Activated CD4-positive, alpha-beta T cell treated with anti-CD3 and anti-CD28 coated beads, Interleukin-2, amount 10 ng/mL, durations not matched to agents 24 days and 14 days (primary cell): ENCODE results near the gene SERPINB5. TPM values are rescaled to one million over a fixed set of nuclear protein-coding genes. Genes with fewer than 3 reads are reported as not detected.

Experiments used
- DNase-seq: peaks from one replicate; pipeline ENCODE4 v3.0.0; 2022
- H3K27ac Mint-ChIP-seq: one replicate; pipeline ENCODE4 v1.8.0; 2022; ENCODE audit warnings: mild to moderate bottlenecking, mixed read lengths
- H3K27me3 Mint-ChIP-seq: one replicate; pipeline ENCODE4 v1.8.0; 2022; ENCODE audit warnings: mixed read lengths
- H3K36me3 Mint-ChIP-seq: one replicate; pipeline ENCODE4 v1.8.0; 2022; ENCODE audit warnings: low read depth, mild to moderate bottlenecking, mixed read lengths
- H3K4me1 Mint-ChIP-seq: one replicate; pipeline ENCODE4 v1.8.0; 2021; ENCODE audit warnings: mixed read lengths
- H3K4me3 Mint-ChIP-seq: one replicate; pipeline ENCODE4 v1.8.0; 2022; ENCODE audit warnings: mild to moderate bottlenecking, moderate library complexity, mixed read lengths
- H3K9me3 Mint-ChIP-seq: one replicate; pipeline ENCODE4 v1.8.0; 2021; ENCODE audit warnings: mixed read lengths
- intact Hi-C: fragments of 100-400 bp; cut with micrococcal nuclease; formaldehyde crosslinking; loops from one replicate; pipeline ENCODE4 v1.15.1; 2023
- total RNA-seq: library from RNA; stranded (reverse); gene quantifications from 2 replicates; pipeline ENCODE4 v1.2.3, GENCODE V29; 2022

Gene SERPINB5
- not detected in 2 replicates for total RNA-seq

DNA sequence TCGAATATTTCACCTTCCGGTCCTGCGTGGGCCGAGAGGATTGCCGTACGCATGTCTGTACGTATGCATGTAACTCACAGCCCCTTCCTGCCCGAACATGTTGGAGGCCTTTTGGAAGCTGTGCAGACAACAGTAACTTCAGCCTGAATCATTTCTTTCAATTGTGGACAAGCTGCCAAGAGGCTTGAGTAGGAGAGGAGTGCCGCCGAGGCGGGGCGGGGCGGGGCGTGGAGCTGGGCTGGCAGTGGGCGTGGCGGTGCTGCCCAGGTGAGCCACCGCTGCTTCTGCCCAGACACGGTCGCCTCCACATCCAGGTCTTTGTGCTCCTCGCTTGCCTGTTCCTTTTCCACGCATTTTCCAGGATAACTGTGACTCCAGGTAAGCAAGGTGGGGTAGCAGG is at the start of gene SERPINB5:
Gene SERPINB5 (plus strand): TSS at position 291 of the 400 bp plus-strand sequence. CDS start 7,471 bp downstream, outside the sequence.
- Mint-ChIP-seq H3K4me3 (no peak within 1 kb of the TSS), H3K27ac (no peak within 1 kb of the TSS), H3K36me3 (no peaks in the 10 kb centered on the region), H3K4me1 (no peaks in the 10 kb centered on the region), H3K9me3 (no peaks in the 10 kb centered on the region), H3K27me3 (peaks cover 26% of the 10 kb centered on the region)
- DNase-seq: no peak
- intact Hi-C loops: no loop called here

GRCh38 chr18:63427558-63427957 is 49.2 kb upstream of the SERPINB5 start:
- peaks cover 2% of the 10 kb centered on the region for H3K36me3 Mint-ChIP-seq
- peaks cover 25% of the 10 kb centered on the region for H3K27me3 Mint-ChIP-seq
- H3K27ac Mint-ChIP-seq: no peak overlapping the region
- peaks cover 13% of the 10 kb centered on the region for H3K4me1 Mint-ChIP-seq
- H3K9me3 Mint-ChIP-seq: no peaks in the 10 kb centered on the region
- no peak overlapping the region for H3K4me3 Mint-ChIP-seq
- no peak for DNase-seq
- intact Hi-C loops: no loop called here

DNA sequence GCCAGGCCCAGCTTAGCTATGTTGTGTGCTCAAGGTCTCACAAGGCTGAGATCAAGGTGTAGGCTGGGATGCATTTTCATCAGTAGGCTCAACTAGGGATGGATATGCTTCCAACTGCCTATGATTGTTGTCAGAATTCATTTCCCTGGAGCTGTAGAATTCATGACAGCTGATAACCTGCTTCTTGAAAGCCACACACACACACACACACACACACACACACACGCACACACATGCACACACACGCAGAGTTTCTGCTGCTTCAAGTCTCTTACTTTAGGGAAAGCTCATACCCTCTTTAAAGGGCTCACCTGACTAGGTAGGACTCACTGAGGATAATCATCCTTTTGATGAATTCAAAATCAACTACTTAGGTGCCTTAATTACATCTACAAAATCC is 46.2 kb upstream of the SERPINB5 start:
- Mint-ChIP-seq H3K9me3 (no peaks in the 10 kb centered on the region), H3K27ac (no peak overlapping the region), H3K4me3 (no peak overlapping the region), H3K27me3 (peaks cover 47% of the 10 kb centered on the region), H3K36me3 (no peaks in the 10 kb centered on the region), H3K4me1 (peaks cover 2% of the 10 kb centered on the region)
- intact Hi-C loops: no loop called here
- DNase-seq: no peak

DNA sequence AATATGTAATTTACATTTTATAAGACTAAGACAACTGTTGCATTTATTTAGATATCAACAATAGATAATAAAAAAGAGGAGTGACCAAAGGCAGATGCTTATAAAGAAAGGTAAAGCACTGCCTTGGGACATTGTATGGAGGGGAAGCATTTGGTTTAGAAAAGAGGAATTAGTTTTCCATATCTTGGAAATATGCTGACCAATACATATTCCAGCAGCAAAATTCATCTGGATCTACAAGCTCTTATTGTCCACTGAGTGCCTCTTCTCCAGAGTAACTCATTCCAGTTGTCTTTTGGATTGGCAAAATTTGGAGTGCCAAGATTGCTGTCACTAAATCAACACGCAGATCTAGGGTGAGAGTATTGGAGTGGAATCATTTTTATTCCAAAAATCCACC is 45.6 kb upstream of the SERPINB5 start:
- H3K4me1 Mint-ChIP-seq: peaks cover 2% of the 10 kb centered on the region
- H3K27me3 Mint-ChIP-seq: peaks cover 49% of the 10 kb centered on the region
- intact Hi-C loops: no loop called here
- no peak overlapping the region for H3K4me3 Mint-ChIP-seq
- no peaks in the 10 kb centered on the region for H3K36me3 Mint-ChIP-seq
- H3K27ac Mint-ChIP-seq: no peak overlapping the region
- no peaks in the 10 kb centered on the region for H3K9me3 Mint-ChIP-seq
- DNase-seq: no peak

- Mint-ChIP-seq H3K4me1 (no peaks in the 10 kb centered on the region), H3K27ac (no peak overlapping the region), H3K4me3 (no peak overlapping the region), H3K36me3 (no peaks in the 10 kb centered on the region), H3K27me3 (peaks cover 53% of the 10 kb centered on the region), H3K9me3 (no peaks in the 10 kb centered on the region)
- no peak for DNase-seq
- intact Hi-C loops: no loop called here
Observed at GRCh38 chr18:63433334-63433866, 43.4 kb upstream of the SERPINB5 start.

GRCh38 chr18:63438181-63438580 is 38.6 kb upstream of the SERPINB5 start:
- H3K4me3 Mint-ChIP-seq: no peak overlapping the region
- no peak overlapping the region for H3K27ac Mint-ChIP-seq
- no peaks in the 10 kb centered on the region for H3K9me3 Mint-ChIP-seq
- H3K27me3 Mint-ChIP-seq: peaks cover 39% of the 10 kb centered on the region
- intact Hi-C loops: loop anchor here (2.0 kb wide), 3 partner anchors 71 to 723 kb away; partner anchors contain the start of genes KDSR and PHLPP1
- no peak for DNase-seq
- no peaks in the 10 kb centered on the region for H3K36me3 Mint-ChIP-seq
- no peaks in the 10 kb centered on the region for H3K4me1 Mint-ChIP-seq

DNA sequence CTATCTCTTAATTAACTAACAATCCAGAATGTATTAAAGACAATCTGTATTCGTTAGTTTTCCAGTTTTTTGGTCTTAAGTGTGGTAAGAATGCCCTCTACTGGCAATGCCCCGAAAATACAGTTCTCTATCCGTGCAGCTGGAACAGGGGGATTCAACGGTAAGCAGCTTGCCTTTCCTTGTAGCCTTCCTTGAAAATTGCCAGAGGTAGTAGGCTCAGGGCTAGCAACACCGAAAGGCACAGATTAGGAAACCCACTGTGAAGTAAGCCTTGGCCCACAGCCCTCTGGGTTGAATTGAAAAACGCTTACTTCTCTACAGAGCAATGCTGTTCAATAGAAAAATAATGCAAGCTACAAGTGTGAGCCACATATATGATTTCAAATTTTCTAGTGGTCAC is 37.4 kb upstream of the SERPINB5 start:
- intact Hi-C loops: loop anchor here (1.0 to 2.0 kb wide), 6 partner anchors 17 to 725 kb away; partner anchors contain the start of genes KDSR, PHLPP1 and VPS4B
- H3K27me3 Mint-ChIP-seq: peaks cover 29% of the 10 kb centered on the region
- peak; percentile 85 for DNase-seq
- no peak overlapping the region for H3K4me3 Mint-ChIP-seq
- no peaks in the 10 kb centered on the region for H3K4me1 Mint-ChIP-seq
- H3K36me3 Mint-ChIP-seq: no peaks in the 10 kb centered on the region
- no peaks in the 10 kb centered on the region for H3K9me3 Mint-ChIP-seq
- no peak overlapping the region for H3K27ac Mint-ChIP-seq

DNA sequence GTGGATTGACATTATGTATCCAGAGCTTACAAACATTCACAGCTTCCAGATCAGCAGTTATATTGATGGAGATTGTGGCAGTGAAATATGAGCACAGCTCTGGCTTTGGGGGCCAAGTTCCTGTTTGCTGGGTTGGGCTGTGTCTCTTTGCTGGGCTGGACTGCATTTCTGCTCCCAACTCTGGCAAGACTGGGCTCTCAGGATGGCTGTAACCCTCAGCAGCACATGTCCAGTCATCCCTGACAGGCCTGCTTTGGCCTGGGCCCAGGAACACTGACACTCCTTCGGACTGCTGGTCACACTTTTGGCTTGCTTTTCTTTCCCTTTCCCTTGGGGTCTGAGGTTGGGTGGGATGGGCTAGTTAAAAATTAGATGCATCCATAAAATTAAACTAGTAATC is 36.5 kb upstream of the SERPINB5 start:
- H3K27ac Mint-ChIP-seq: no peak overlapping the region
- intact Hi-C loops: no loop called here
- DNase-seq: no peak
- no peaks in the 10 kb centered on the region for H3K9me3 Mint-ChIP-seq
- H3K4me1 Mint-ChIP-seq: no peaks in the 10 kb centered on the region
- no peaks in the 10 kb centered on the region for H3K36me3 Mint-ChIP-seq
- H3K27me3 Mint-ChIP-seq: peaks cover 21% of the 10 kb centered on the region
- H3K4me3 Mint-ChIP-seq: no peak overlapping the region

GRCh38 chr18:63440881-63441280 is 35.9 kb upstream of the SERPINB5 start:
- H3K9me3 Mint-ChIP-seq: no peaks in the 10 kb centered on the region
- no peaks in the 10 kb centered on the region for H3K36me3 Mint-ChIP-seq
- intact Hi-C loops: no loop called here
- peaks cover 19% of the 10 kb centered on the region for H3K27me3 Mint-ChIP-seq
- no peak for DNase-seq
- H3K4me3 Mint-ChIP-seq: no peak overlapping the region
- H3K27ac Mint-ChIP-seq: no peak overlapping the region
- H3K4me1 Mint-ChIP-seq: no peaks in the 10 kb centered on the region

DNA sequence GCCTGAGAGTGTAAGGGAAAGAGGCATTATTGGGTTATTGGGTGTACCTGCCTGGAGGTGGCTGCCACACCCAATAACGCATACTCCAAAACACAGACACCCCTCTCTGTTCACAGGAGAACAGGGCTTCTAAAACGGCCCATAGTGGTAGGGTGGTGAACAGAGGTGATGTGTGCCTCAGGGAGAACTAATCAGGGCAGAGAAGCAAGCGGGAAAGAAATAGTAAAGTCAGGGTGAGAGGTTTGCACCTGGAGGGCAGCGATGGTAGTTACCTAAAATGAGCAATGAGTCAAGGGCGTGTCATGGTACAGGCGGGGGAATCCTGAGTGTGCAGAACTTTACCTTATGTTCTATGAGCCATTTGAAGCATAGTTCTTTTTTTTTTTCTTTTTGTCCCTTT is 32.9 kb upstream of the SERPINB5 start:
- intact Hi-C loops: no loop called here
- H3K27me3 Mint-ChIP-seq: peaks cover 14% of the 10 kb centered on the region
- no peaks in the 10 kb centered on the region for H3K9me3 Mint-ChIP-seq
- H3K36me3 Mint-ChIP-seq: no peaks in the 10 kb centered on the region
- no peak overlapping the region for H3K4me3 Mint-ChIP-seq
- DNase-seq: no peak
- no peaks in the 10 kb centered on the region for H3K4me1 Mint-ChIP-seq
- H3K27ac Mint-ChIP-seq: no peak overlapping the region

DNA sequence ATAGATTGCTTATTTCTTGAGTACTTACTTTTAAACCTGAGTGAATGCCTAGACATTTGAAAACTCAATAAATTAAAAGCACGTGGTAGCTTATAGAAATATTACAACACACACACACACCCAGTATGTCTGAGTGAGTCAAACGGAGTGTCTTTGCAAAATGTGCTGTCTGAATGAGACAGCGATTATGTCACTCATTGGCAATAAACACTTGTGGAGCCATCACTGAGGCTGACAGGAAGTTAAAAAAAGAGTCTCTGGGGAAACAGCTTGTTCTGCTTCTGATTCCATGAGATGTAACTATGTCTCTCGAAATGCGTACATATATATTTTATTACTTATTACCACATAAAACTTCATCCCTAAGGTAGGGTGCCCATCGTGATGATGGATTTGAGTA is 32.2 kb upstream of the SERPINB5 start:
- H3K27ac Mint-ChIP-seq: no peak overlapping the region
- intact Hi-C loops: no loop called here

GRCh38 chr18:63445037-63445436 is 31.7 kb upstream of the SERPINB5 start:
- Mint-ChIP-seq H3K4me3 (no peak overlapping the region), H3K9me3 (no peaks in the 10 kb centered on the region), H3K4me1 (no peaks in the 10 kb centered on the region), H3K27ac (no peak overlapping the region), H3K27me3 (peaks cover 7% of the 10 kb centered on the region), H3K36me3 (no peaks in the 10 kb centered on the region)
- intact Hi-C loops: no loop called here
- no peak for DNase-seq

More for the DNA sequence above, 32.2 kb upstream of the SERPINB5 start:
- DNase-seq: no peak
- Mint-ChIP-seq H3K36me3 (no peaks in the 10 kb centered on the region), H3K9me3 (no peaks in the 10 kb centered on the region), H3K27me3 (peaks cover 10% of the 10 kb centered on the region), H3K4me3 (no peak overlapping the region), H3K4me1 (no peaks in the 10 kb centered on the region)

DNA sequence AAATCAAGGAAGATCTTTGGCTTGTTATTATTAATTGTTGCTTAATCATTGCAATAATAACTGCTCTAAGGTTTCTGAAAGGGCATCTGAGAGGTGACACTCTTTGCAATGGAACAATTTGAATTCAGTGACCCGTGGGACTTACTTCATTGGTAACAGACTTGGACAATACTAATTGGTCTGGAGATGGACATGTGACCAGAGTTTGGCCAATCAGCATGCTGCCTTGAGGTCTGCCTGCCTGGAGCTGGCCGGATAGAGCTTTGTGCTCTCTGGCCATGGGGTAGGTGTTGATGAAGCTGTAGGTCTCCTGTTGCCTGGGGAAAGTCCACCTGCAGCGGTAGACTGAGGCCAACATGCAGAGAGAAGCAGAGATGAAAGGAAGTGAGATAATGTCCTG is 30.5 kb upstream of the SERPINB5 start:
- Mint-ChIP-seq H3K36me3 (no peaks in the 10 kb centered on the region), H3K27me3 (peaks cover 2% of the 10 kb centered on the region), H3K4me3 (no peak overlapping the region), H3K9me3 (no peaks in the 10 kb centered on the region), H3K4me1 (no peaks in the 10 kb centered on the region), H3K27ac (no peak overlapping the region)
- intact Hi-C loops: no loop called here
- no peak for DNase-seq

GRCh38 chr18:63447066-63447465 is 29.7 kb upstream of the SERPINB5 start:
- Mint-ChIP-seq H3K27ac (no peak overlapping the region), H3K4me3 (no peak overlapping the region), H3K9me3 (no peaks in the 10 kb centered on the region), H3K27me3 (no peaks in the 10 kb centered on the region), H3K4me1 (no peaks in the 10 kb centered on the region), H3K36me3 (no peaks in the 10 kb centered on the region)
- intact Hi-C loops: no loop called here
- DNase-seq: no peak

DNA sequence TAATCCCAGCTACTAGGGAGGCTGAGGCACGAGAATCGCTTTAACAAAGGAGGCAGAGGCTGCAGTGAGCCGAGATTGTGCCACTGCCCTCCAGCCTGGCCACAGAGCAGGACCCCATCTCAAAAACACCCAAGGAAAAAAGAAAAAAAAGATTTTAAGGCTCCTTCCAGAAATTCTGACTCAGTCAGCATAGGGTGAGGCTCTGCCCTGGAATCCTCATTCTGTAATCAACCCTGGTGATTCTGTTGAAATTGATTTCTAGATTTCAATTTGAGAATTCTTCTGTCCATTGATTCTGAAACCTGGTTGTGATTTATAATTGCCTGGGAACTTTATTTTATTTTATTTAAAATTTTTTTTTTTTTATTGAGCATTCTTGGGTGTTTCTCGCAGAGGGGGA is 27.3 kb upstream of the SERPINB5 start:
- DNase-seq: no peak
- Mint-ChIP-seq H3K36me3 (no peaks in the 10 kb centered on the region), H3K9me3 (no peaks in the 10 kb centered on the region), H3K27me3 (no peaks in the 10 kb centered on the region), H3K4me1 (no peaks in the 10 kb centered on the region), H3K4me3 (no peak overlapping the region), H3K27ac (no peak overlapping the region)
- intact Hi-C loops: no loop called here
